ENCODE data around the gene BIRC3.

GRCh38 chr11:102272047-102272824, 45.0 kb upstream of the BIRC3 start:
- no peak for TF ChIP-seq POLR2A (IDR thresholded peaks at IDR 0.05; ENCODE audit: low read depth)
- TF ChIP-seq, protein P1, sequence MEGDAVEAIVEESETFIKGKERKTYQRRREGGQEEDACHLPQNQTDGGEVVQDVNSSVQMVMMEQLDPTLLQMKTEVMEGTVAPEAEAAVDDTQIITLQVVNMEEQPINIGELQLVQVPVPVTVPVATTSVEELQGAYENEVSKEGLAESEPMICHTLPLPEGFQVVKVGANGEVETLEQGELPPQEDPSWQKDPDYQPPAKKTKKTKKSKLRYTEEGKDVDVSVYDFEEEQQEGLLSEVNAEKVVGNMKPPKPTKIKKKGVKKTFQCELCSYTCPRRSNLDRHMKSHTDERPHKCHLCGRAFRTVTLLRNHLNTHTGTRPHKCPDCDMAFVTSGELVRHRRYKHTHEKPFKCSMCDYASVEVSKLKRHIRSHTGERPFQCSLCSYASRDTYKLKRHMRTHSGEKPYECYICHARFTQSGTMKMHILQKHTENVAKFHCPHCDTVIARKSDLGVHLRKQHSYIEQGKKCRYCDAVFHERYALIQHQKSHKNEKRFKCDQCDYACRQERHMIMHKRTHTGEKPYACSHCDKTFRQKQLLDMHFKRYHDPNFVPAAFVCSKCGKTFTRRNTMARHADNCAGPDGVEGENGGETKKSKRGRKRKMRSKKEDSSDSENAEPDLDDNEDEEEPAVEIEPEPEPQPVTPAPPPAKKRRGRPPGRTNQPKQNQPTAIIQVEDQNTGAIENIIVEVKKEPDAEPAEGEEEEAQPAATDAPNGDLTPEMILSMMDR (IDR thresholded peaks at IDR 0.05) = no peak
- no peak for TF ChIP-seq POLR2AphosphoS5 (IDR thresholded peaks at IDR 0.05)
- no peak for TF ChIP-seq EP300 (IDR thresholded peaks at IDR 0.05)
